GM10248 (cell line): Measurements from ENCODE around the gene CTIF.

Source experiments
- CTCF ChIA-PET: fragments of 300-600 bp; sonication (Branson Sonifier 250); formaldehyde crosslinking; extraction: SDS; loops from one replicate; lab custom pipeline; 2021; ENCODE audit warnings: antibody characterized with exemption; lab: Yijun Ruan, JAX
- POLR2A ChIA-PET: fragments of 350-650 bp; sonication (Branson Sonifier 250); formaldehyde crosslinking; extraction: SDS; loops from one replicate; lab custom pipeline; 2020; ENCODE audit warnings: antibody characterized with exemption; lab: Yijun Ruan, JAX
- DNase-seq: peaks from one replicate; pipeline ENCODE4 v3.0.0; 2012; ENCODE audit errors: extremely low spot score
- CTCF ChIP-seq: IDR thresholded peaks from 2 replicates; pipeline ENCODE4 v1.5.1; 2012; ENCODE audit warnings: mild to moderate bottlenecking, low read depth; ENCODE audit errors: extremely low read depth, missing control alignments, control extremely low read depth

CTIF gene

GRCh38 chr18:48634975-48635374 lies 96.1 kb downstream of the CTIF start:
- DNase-seq = no peak
- ChIA-PET CTCF (interaction anchor here (1.5 kb wide), 1 partner anchor 30 kb away, joined by 6 read pairs; no protein-coding TSS in a partner anchor), POLR2A (no interaction called here)
- no peak for TF ChIP-seq CTCF

DNA sequence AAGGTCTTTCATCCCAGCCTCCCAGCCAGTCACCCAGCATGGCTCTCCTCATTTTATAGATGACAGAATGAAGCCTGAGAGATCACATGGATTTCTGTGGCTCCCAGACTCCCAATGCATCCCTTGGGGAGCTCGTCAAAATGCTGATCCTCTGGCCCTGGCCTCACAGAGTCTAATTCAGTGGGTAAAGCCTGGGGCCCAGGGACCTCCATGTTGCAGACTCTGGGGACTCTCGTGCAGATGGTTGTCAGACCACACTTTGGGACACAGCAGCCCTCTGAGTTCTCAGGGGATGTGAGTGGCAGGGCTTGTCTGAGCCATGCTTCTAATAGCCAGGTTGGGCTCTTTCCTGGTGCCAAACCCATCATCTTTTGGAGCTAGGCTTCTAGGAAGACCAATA lies 97.0 kb downstream of the CTIF start:
- no peak for DNase-seq
- POLR2A ChIA-PET = no interaction called here
- CTCF ChIA-PET = interaction anchor here (1.5 kb wide), 1 partner anchor 29 kb away, joined by 6 read pairs; no protein-coding TSS in a partner anchor
- no peak for TF ChIP-seq CTCF

DNA sequence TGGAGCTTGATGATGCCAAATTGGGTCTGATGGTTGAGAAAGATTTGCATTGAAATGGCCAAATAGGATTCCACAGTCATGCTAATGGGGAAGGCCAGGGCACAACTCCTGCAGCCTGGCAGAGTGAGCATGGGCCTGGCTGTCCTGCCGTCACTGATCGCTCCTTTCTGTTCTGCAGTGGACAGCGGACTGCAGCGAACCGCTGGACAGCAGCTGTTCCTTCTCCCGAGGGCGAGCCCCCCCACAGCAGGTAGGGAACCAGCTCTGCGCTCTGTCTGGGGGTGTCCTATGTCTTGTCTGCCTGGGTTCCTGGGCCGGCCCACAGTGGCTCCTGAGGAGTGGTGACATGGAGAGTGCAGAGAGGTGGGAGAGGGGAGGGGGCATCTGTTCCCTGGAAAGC lies 97.6 kb downstream of the CTIF start:
- POLR2A ChIA-PET = no interaction called here

GRCh38 chr18:48637081-48637990 lies 98.5 kb downstream of the CTIF start:
- POLR2A ChIA-PET = no interaction called here
- DNase-seq = no peak
- TF ChIP-seq CTCF = no peak
- CTCF ChIA-PET = interaction anchor here (0.7 to 1.4 kb wide), 2 partner anchors 32 to 163 kb away, joined by 3 to 4 read pairs; no protein-coding TSS in a partner anchor

More for the DNA sequence above, 97.6 kb downstream of the CTIF start:
- no peak for DNase-seq
- no peak for TF ChIP-seq CTCF
- CTCF ChIA-PET = interaction anchor here (0.7 to 1.5 kb wide), 2 partner anchors 28 to 162 kb away, joined by 3 to 6 read pairs; no protein-coding TSS in a partner anchor

DNA sequence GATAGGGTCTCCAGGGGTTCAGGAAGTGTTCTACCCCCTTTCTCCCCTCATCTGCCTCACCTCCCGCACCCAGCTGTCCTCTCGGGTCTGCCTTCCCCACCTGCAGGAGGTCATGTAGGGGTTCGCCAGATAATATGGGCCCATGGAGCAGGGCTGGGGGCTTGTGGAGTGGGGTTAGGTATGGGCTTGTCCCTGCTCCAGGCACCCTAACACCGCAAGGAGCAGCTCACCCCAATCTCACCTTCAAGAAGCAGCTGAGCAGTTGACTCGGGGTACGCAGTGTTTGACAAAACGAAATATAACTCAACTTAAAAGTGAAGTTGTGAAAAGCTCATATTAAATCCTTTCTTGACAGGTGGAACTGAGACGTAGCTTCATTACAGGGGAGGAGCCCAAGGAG lies 99.6 kb downstream of the CTIF start:
- no peak for DNase-seq
- ChIA-PET POLR2A (no interaction called here), CTCF (interaction anchor here (1.0 to 1.4 kb wide), 3 partner anchors 8 to 33 kb away, joined by 3 to 4 read pairs (median 3); no protein-coding TSS in a partner anchor)
- no peak for TF ChIP-seq CTCF

DNA sequence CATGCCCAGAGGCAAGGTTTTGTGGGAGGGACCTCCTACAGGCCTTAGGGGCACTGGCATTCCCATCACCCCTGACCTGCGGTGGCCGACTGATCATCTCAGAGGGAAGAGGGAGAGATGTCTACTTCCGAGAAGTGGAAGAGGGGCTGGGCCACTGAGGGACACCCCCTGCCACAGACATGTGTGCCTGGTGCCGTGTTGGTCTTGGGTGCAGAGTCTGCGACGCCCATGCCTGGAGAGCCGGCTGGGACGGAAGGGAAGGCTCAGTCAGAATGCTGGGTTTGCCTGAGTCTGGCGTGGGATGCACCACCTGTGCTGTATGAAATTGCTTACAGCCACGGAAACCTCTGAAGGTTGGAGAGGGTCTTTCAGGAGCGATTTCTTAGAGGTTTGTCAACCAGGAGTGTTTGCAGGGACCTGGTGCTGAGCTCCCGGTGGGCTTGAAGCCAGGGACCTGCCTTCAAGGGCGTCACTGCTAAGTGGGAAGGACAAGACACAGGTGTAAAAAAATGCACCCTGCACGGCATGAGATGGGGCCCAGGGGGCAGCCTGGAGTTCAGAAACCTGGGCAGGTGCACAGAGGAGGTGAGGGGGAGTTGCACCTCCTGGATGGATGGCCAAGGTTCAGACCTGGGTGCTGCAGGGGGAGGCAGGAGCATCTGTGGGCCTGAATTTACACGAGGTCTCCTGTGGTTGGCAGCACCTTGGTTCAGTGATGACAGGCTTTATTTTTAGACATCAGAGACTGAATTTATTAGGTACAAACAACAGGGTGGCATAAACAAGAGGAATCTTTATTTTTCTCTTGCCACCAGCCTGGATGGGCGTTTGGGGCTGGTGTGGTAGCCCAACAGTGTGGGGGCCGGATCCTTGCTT lies 100.3 kb downstream of the CTIF start:
- no peak for TF ChIP-seq CTCF
- no peak for DNase-seq
- ChIA-PET POLR2A (no interaction called here), CTCF (interaction anchor here (1.0 to 2.2 kb wide), 4 partner anchors 9 to 34 kb away, joined by 3 to 4 read pairs (median 4); no protein-coding TSS in a partner anchor)
